GM10248 (cell line): ENCODE data around the gene UBE2R2.

ENCODE experiments used
- CTCF ChIA-PET: fragments of 300-600 bp; sonication (Branson Sonifier 250); formaldehyde crosslinking; extraction: SDS; loops from one replicate; lab custom pipeline; 2021; ENCODE audit warnings: antibody characterized with exemption; lab: Yijun Ruan, JAX
- POLR2A ChIA-PET: fragments of 350-650 bp; sonication (Branson Sonifier 250); formaldehyde crosslinking; extraction: SDS; loops from one replicate; lab custom pipeline; 2020; ENCODE audit warnings: antibody characterized with exemption; lab: Yijun Ruan, JAX
- DNase-seq: peaks from one replicate; pipeline ENCODE4 v3.0.0; 2012; ENCODE audit errors: extremely low spot score
- CTCF ChIP-seq: IDR thresholded peaks from 2 replicates; pipeline ENCODE4 v1.5.1; 2012; ENCODE audit warnings: mild to moderate bottlenecking, low read depth; ENCODE audit errors: extremely low read depth, missing control alignments, control extremely low read depth

The UBE2R2 gene

DNA sequence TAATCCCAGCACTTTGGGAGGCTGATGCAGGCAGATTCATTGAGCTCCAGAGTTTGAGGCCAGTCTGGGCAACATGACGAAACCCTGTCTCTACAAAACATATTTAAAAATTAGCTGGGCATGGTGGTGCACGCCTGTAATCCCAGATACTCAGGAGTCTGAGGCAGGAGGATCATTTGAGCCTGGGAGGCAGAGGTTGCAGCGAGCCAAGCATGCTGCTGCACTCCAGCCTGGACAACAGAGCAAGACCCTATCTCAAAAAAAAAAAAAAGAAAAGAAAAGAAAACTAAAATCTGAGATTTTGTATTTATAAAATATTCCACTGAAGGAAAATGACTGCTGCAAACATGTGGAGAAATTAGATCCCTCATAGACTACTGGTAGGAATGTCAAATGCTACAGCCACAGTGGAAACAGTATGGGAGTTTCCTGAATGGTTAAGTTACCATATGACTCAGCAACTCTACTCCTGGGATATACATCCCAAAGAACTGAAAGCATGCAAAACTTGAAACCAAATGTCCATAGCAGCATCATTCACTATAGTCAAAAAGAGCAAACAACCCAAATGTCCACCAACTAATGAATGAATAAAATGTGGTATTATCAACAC, 125.6 kb downstream of the UBE2R2 start:
- ChIA-PET POLR2A (no interaction called here), CTCF (interaction anchor here (1.6 kb wide), 1 partner anchor 9 kb away, joined by 4 read pairs; no protein-coding TSS in a partner anchor)
- no peak for DNase-seq
- no peak for TF ChIP-seq CTCF

DNA sequence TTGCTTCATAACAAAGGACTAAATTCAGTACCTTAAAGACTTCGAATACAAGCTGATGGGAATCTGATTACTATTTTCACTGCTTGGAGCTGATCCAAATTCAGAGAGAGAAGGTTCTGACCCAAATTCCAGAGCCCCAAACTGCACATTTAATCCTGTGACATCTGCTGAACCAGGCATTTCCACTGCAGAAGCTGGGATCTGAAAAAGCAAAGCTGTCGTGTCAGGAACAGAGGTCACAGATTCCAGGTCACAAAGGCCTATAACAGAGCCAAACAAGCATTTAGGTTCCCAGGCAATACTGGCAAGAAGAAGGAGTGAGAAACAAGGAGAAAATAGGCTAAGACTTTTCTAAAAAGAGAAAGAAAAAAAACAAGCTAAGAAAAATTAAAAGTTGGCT, 126.4 kb downstream of the UBE2R2 start:
- ChIA-PET POLR2A (no interaction called here), CTCF (interaction anchor here (1.0 to 1.6 kb wide), 3 partner anchors 9 to 20 kb away, joined by 4 to 7 read pairs (median 4); no protein-coding TSS in a partner anchor)
- no peak for DNase-seq
- TF ChIP-seq CTCF: no peak

DNA sequence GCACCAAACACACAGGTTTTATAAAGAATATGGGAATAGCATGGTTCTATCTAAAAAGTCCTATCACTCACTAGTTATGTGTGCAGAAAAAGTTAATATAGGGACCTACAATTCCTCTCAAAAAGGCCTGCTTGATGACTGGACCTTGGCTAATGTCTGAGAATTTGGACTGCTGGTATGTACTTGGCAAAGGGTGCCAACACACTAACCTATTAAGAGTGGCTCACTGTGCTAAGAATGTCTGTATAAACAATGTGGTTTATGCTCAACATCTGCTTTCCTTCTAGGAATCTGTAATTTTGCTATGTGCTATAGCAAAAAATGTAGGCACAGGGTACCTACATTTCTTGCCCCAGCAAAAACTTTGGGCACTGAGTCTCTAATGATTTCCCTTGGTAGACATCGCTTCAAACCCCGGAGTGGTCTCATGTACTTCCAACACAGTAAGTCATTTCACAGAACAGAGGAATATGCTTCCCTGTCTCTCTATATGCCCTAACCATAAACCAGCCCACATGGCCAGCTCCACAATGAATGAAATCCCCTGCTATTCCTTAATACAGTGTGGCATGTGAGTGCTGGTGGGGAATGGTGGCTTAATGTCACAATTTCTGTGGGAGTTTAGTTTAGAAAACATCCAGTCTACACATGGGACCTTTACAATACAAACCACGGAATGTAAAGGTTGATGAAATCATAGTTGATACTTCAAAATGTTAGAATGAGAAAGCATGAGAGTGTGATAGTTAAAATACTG, 130.0 kb downstream of the UBE2R2 start:
- no peak for TF ChIP-seq CTCF
- POLR2A ChIA-PET: no interaction called here
- no peak for DNase-seq
- CTCF ChIA-PET: no interaction called here

- CTCF ChIA-PET: interaction anchor here (1.5 kb wide), 1 partner anchor 16 kb away, joined by 4 read pairs; no protein-coding TSS in a partner anchor
- POLR2A ChIA-PET: no interaction called here
- TF ChIP-seq CTCF: no peak
- no peak for DNase-seq
These were observed 133.4 kb downstream of the UBE2R2 start for GRCh38 chr9:33950371-33950770.

GRCh38 chr9:33952066-33952465, 135.1 kb downstream of the UBE2R2 start:
- ChIA-PET POLR2A (no interaction called here), CTCF (interaction anchor here (0.9 to 1.0 kb wide), 2 partner anchors 9 to 11 kb away, joined by 3 to 4 read pairs; no protein-coding TSS in a partner anchor)
- no peak for TF ChIP-seq CTCF
- DNase-seq: no peak

GRCh38 chr9:33956544-33956943, 139.6 kb downstream of the UBE2R2 start:
- ChIA-PET POLR2A (no interaction called here), CTCF (interaction anchor here (1.0 kb wide), 1 partner anchor 12 kb away, joined by 3 read pairs; no protein-coding TSS in a partner anchor)
- DNase-seq: no peak
- no peak for TF ChIP-seq CTCF
